Stimulated activated CD4-positive, alpha-beta T cell treated with anti-CD3 and anti-CD28 coated beads, TNF-alpha, amount 100 ng/mL, for 48 hours (primary cell): ENCODE data around the gene LGALS3BP.
A peak's percentile ranks its signal among the peaks of the same experiment; 100 is the strongest.
"Not testable (repeated sequence)": the region's sequence is repeated elsewhere in the genome, so short reads cannot be mapped to it uniquely, and the experiment has no call there.

ENCODE experiments used
- DNase-seq, 3 donors: peaks; one replicate each; pipeline ENCODE4 v3.0.0-alpha.2; 2020; ENCODE audit warnings: low read depth in 3 of 3

Gene LGALS3BP, protein sequence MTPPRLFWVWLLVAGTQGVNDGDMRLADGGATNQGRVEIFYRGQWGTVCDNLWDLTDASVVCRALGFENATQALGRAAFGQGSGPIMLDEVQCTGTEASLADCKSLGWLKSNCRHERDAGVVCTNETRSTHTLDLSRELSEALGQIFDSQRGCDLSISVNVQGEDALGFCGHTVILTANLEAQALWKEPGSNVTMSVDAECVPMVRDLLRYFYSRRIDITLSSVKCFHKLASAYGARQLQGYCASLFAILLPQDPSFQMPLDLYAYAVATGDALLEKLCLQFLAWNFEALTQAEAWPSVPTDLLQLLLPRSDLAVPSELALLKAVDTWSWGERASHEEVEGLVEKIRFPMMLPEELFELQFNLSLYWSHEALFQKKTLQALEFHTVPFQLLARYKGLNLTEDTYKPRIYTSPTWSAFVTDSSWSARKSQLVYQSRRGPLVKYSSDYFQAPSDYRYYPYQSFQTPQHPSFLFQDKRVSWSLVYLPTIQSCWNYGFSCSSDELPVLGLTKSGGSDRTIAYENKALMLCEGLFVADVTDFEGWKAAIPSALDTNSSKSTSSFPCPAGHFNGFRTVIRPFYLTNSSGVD

DNA sequence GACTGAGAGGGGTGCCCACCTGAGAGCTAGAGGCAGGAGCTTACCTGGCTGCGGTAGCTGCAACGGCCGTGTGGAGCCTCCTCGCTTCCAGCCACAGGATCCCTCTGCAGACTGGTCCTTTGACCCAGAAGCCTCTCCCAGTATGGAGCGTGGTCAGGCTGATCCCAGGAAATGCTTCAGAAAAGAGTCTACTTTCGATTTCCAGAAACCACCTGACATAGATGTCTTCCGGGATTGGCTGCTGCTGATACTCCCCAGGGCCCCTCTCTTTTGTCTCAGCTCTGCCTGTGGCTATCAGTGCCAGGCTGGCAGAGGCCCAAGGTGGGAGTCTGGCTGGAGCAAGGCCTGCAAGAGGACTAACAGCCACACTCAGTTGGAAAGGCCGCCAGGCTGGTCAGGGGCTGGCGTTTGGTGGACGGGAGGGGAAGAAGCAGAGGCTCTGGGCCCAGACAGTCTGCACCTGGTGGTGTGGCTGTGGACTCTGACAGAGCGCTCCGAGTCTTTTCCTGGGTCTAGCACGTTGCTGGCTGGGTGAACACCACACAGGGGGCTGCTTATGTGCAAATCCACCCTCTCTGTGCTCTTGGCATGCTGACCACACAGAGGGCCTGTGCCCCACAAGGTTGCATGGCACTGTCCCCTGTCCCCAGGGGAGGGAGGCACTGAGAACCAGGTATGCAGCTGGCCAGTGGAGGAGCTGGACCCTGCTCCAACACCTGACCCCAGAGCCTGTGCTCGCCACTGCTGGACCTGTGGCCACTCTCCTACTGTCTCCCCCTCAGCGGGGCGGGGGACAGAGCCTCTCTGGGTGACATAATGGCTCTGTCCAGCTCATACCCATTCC, at the start of gene LGALS3BP:
LGALS3BP (minus strand) TSS at position 144 of the 844 bp plus-strand sequence. CDS start 2,732 bp downstream, outside the sequence.
- no peak for DNase-seq

DNA sequence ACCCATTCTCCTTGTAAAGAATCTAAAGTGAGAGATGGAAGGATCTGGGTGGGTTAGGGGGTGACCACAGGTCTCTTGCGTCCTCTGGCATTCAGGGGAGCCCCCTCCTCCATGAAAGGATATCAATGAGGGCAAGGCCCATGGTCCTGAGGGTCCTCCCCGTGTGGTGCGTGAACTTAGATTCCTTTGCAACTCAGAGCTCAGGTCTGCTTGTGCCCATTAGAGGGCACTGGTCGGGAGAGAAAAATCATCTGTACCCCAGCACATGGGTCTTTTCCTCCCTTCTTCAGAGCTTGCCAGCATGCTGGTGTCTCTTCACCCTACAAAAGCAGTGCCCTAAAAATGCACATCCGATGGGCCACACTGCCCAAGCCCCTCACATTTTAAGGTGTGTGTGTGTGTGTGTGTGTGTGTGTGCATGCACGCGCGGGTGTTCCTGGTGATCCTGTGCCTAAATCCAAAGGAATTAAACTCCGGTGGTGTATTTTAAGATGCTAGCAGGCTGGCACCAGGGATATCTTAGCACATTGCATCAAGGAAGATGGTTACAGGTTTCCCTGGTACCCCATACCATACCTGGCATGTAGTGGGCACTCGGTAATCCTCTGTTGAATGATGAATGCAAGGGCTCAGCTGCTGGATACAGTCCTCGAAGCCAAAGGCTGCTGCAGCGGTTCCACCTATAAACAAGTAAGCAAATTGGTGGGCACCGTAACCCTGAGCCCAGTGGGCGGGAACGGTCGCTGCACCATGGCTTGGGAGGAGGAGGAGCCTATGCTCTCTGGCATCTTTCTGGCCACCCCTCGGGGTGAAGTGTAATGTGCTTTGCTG, 49.0 kb upstream of the LGALS3BP start:
- DNase-seq, result no peak

DNA sequence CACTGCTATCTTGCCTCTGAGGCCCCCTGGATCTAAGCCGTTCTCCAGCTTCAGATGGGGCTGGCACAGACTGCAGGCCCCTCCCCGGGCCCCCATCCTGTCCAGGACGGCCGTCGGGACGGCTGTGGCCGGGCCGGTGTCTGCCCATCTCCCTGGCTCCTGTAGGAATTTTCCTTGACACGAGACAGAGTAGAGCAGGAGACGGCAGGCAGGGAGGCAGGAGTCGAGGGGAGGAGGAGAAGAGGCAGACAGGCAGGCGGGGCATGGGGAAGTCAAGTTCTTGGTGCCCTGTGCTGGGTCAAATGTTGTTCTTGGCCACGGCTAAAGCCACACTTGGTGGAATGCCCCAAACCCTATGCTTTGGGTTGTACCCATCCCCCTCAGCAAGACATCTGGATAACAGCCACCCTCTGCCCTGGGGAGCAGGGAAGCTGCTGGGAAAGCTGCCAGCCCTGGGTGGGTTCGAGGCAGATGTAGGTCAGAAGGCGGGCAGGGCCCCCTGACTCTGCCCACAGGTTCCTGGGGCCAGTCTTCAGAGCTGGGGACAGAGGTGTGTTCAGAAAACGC, 48.3 kb upstream of the LGALS3BP start:
- no peak for DNase-seq

DNA sequence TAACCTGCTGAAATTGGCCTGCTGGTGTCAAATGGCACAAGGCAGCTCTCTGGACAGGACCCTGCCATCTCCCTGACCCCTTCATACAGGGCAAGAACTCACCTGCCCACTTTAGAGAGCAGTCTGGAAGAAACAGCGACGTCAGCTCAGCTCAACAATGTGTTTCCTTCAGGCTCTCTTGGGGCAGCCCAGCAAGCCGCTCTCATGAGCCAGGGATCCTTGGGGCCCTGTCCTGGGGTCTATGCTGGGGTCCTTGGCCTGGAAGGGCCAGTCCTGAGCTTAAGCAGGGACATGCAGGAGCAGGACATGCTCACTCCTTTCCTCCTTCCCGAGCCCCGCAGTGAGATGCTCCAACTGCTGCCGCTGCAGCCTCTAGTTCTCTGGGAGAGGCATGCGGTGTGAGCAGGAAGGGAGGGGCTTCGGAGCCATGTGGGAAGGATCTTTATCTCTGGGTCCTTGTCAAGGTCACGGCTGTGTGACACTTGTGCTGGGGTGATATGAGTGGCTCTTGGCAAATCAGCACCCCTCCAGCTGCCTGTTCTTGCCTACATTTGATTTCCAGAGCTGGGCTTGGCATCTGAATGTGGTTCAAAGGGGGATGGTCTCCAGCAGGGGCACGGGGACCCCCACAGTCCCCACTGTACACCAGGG, 47.7 kb upstream of the LGALS3BP start:
- DNase-seq, result no peak

DNA sequence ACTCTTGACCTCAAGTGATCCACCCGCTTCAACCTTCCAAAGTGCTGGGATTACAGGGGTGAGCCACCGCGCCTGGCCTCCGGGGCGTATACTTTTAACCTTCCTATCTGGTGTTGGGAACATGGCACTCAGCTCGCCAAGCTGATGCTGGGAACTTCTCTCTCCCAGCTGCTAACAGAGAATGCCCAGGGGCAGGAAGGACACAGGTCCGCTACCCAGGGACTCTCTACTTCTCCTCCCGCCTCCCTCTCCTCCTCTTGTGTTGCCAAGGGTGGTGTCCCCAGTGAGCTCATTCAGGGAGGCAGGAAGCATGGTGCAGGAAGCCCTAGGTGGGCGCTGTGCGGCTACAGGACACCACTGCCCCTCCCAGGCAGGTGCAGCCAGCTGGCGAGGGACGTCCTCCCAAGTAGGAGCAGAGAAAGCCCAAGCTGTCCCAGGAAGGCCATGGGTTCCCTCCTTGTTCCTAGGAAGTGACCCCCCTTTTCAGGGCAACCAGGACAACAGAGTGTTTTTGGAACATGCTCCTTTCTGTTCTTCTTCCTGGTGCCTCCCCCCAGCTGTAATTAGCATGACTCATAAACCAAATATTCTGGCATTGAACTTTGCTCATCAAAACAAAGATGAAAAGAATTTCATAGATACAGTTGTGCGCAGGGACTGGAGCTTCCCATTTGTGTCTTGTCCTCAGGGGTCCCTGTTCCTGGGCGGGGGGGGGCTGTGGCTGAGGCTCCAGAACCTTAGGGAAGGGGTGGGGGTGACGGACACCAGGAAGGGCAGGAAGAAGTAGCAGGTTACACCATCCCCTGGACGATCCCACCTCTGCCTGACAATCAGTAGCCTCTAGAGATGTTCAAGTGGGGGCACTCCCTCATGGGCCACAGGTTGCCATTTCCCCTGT, 46.9 kb upstream of the LGALS3BP start:
- DNase-seq, result no peak

DNA sequence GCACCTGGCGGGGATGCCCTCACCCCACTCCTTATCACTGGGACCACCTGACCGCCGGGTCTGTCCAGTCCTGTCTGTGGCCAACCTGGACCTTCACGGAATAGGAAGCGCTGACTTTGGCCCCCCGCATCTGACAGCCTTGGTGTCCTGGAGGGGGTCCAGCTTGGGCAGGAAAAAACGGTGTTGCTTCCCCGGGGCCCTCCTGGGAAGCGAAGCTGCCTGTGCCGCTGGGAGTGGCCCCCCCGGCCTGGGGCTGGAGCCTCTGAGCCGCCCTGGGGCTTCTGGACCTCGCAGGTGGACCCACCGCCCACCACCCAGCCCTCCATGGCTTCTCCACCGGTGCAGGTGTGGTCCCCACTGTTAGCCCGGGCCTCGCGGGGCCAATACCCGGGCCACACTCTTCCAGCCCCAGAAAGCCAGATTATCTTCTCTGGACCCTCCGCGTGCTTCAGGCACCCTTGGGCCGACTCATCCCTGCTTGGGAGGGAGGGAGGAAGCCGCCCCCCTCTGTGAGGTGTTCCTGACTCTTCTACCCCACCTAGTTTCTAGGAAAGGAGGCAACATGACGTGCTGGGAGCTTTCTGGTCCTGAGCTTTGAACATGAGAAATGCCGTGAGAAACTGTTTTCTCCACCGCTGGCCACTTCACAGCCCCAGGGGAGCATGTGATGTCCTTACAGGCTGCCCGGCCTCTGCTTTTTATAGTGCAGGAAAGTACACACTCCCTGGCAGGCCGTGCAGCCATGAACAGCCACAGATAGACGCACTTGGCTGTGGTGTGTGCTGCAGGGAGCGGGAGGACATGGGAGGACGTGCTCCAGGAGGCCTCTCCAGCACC, 45.4 kb upstream of the LGALS3BP start:
- no peak for DNase-seq

DNA sequence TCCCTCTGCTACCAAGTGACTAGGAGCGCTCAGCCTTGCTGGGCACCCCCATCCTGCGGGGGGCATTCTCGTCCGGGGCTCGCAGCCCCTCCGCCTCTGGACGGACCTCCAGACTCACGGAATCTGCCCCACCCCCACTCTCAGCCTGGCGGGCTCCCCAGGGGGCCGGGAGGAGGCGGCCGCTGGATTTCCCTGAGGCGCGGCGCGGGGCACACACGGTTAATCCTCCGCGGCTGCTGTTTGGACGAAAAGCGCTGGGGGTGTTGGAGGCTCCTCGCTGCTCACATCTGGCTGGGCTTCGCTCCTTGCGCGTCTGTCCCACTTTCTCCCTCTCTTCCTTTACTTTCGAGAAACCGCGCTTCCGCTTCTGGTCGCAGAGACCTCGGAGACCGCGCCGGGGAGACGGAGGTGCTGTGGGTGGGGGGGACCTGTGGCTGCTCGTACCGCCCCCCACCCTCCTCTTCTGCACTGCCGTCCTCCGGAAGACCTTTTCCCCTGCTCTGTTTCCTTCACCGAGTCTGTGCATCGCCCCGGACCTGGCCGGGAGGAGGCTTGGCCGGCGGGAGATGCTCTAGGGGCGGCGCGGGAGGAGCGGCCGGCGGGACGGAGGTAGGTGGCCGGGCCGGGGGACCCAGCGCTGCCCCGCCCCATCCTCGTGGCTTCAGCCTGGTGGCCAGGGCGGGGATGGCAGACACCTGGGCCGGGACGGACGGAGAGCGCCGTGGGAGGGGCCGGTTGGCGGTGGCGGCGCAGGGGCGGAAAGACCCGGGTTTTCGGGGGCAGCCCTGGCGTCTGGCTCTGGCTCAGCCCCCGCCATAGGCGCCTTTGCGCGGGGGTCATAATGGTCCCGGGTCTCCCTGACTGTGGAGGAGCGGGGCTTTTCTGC, 44.4 kb upstream of the LGALS3BP start, which contains the start of gene C1QTNF1:
C1QTNF1 (plus strand) TSS at position 284 of the 886 bp plus-strand sequence. CDS start 19,800 bp downstream, outside the sequence.
- DNase-seq, result peak in 1 of 3 donors; percentile 26

DNA sequence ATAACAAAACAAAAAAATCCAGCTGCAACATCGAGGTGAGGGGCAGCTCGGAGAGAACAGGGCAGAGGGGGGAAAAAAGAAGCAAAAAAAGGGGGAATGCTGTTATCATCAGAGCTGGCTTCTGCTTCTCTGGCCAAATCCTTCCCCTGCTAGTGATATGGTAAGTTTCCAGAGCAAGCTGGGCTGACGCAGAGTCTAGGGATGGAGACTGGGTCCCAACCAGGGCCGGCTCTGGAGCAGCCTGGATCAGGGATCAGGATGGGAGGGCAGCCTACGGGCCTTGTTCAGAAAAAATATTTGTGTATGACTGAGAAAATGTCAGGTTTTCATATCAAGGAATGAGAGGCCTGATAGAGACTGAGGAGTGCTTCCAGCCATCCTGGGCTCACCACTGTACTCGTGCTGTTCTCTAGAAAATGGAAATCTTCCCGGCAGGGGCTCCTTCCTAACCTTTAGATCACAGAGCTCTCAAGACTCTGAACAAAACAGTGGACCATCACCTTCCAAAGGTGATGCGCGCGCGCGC, 43.5 kb upstream of the LGALS3BP start:
- DNase-seq, result no peak

DNA sequence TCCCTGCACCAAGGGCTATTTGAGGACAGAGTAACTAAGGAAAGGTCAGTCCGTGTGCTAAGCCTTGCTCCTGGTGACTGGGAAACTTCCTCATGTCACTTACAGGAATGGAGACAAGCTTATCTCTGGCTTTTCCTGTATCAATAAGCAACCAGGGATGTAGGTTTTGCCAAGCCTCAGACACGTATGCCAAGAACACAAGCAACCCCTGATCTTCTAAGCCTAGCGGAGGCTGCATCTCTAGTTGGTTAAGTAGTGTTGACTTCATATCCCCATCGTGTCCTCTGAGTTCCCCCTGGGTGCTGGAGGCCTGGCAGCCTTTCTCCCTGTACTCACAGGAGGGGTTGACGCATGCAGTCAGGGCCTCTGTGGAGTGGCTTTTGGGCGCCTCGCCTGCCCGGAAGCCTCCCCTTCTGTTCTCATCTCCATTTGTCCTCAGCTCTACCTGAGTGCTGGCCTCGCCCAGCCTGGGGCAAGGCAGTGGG, 42.8 kb upstream of the LGALS3BP start:
- DNase-seq, result no peak

DNA sequence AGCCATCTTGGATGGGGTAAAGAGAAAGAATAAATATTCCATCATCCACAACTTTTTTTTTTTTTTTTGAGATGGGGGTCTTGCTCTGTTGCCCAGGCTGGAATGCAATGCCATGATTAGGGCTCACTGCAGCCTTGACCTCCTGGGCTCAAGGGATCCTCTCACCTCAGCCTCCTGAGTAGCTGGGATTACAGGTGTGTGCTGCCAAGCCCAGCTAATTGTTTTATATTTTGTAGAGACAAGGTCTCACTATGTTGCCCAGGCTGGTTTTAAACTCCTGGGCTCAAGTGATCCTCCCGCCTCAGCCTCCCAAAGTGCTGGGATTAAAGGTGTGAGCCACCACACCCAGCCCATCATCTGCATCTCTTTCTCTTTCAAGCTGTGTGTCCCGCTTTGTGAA, 42.2 kb upstream of the LGALS3BP start:
- not testable (repeated sequence) for DNase-seq

DNA sequence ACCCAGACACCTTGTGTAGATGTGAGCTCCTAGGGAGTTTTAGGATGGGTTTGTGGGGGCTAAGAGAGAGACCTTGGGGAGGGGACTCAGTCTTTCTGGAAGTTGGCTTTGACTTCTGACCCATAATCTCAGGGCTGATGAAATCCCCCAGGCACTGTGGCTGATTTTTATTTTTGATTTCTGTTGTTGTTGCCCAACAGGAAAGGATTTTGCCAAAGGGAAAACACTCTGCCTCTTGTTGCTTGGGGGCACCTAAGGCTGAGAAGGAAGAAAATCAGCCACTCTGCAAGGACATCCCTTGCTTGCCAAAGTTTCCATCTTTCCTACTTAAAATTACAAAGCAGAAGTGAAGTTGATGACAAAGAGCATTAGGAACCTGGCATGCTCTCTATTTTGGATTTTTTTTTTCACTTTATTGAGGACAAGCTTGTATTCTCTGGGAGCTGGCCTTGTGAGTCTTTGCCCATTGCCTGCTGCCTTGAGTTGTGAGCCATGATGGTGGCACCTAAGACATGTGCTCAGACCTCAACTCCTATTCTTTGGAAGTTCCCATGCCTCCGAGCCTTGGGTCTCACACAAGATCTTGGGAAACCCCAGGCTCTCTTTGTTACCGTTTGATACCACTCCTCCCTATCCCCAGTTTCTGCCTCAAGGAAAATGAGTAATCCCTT, 41.0 kb upstream of the LGALS3BP start:
- no peak for DNase-seq

DNA sequence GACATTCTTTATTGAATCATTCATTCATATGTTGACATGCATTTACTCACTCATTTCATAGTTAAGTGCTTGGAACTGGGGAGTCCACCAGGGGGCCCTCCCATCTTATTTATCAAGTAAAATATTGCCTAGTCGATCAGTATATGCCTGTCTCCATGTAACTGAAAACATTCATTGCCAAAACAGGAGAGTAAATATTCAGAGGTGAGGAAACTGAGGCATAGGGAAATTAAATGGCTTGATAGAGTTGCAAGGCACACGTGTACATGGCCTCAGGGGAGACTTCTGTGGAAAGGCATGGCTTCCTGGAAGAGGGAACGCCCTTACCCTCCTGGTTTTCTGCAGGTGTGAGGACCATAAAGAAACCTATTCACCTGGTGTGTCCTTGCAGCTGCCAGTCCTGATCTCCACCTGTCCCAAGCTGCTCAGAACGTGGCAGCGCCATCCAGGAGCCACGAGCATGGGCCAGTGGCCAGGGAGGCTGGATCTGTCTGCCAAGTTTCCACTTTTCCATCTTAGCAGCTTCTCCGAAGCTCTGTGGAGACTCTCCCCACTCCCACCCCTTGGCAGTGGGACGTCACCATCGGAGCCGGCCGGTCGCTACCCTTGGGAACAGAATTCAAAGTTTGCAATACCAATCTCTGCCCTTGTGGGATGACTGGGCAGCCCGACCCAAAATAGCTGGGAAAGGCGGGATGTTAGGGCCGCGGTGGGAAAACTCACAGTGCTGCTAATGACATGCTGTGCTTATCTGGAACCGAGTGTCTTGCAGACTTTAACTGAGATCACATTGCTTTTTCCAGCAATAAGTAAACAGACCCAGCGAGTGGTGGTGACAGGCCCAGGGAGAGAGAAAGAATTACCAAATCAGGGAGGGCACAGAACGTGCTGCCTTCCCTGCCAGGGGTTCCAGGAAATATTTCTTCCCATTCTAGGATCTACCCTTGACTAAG, 40.2 kb upstream of the LGALS3BP start:
- peak in 1 of 3 donors; percentile 29 for DNase-seq

DNA sequence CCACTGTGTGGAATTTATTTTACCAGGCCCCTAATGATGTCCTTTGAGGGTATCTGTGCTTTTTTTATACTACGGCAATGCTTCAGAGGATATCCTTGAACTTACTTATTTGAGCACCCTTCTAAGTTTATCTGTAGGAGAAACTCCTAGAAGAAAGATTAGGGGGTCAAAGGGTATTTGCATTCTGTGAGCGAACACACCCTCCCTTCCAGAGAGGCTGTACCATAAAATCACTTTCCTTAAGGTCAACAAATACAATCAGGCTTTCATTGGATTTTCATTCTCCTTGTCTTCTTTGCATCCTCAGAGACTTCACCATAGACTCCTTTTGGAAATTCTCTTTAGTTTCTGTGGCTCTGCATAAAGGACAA, 39.5 kb upstream of the LGALS3BP start:
- no peak for DNase-seq

DNA sequence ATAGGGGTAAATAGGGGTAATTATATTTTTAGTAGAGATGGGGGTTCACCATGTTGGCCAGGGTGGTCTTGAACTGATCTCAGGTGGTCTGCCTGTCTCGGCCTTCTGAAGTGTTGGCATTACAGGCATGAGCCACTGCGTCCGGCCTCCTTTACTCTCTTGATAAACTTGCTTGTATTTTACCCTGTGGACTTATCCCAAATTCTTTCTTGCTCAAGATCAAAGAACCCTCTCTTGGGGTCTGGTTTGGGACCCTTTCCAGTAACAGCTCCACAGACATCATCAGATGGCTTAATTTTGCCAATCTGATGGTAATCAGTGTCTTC, 38.6 kb upstream of the LGALS3BP start:
- DNase-seq, result no peak

DNA sequence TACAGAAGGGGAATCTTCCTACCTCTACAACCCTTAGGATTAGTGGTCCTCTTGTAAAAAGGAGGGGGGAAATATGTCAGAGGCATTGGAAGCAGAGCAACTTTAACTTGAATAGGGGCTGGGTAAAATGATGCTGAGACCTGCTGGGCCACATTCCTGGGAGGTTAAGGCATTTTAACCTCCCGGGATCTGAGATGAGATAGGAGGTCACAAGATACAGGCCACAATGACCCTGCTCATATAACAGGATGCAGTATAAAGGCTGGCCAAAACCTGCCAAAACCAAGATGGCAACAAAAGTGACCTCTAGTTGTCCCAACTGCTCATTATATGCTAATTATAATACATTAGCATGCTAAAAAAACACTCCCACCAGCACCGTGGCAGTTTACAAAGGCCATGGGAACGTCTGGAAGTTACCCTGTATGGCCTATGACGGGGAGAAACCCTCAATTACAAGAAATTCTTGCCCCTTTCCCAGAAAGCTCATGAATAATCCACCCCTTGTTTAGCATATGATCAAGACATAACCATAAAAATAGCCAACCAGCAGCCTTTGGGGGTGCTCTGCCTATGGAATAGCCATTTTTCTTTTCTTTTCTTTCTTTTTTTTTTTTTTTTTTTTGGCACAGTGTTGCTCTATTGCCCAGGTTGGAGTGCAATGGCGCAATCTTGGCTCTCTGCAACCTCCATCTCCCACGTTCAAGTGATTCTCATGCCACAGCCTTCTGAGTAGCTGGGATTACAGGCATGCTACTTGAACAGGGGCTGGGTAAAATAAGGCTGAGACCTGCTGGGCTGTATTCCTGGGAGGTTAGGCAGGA, 38.0 kb upstream of the LGALS3BP start:
- DNase-seq, result no peak
